HAP-1 (cell line): Measurements from ENCODE around the gene IER3IP1.
A peak's percentile ranks its signal among the peaks of the same experiment; 100 is the strongest.
"Not testable (repeated sequence)": the region's sequence is repeated elsewhere in the genome, so short reads cannot be mapped to it uniquely, and the experiment has no call there.

Experiments used
- DNase-seq, 2 experiments: peaks; one replicate each; pipeline ENCODE4 v3.0.0-alpha.2; 2016 to 2020; ENCODE audit warnings: low spot score in 2 of 2
- H3K27me3 ChIP-seq: fragments of 250-450 bp; sonication (Bioruptor Pico); 2 replicates; pipeline ENCODE4 v1.5.1; 2020; ENCODE audit warnings: low read depth, mild to moderate bottlenecking, moderate library complexity
- H3K36me3 ChIP-seq: fragments of 250-450 bp; sonication (Bioruptor Pico); replicated peaks from 2 replicates; pipeline ENCODE4 v1.5.1; 2020; ENCODE audit warnings: mild to moderate bottlenecking
- H3K4me1 ChIP-seq: fragments of 250-450 bp; sonication (Bioruptor Pico); 2 replicates; pipeline ENCODE4 v1.5.1; 2020; ENCODE audit warnings: mild to moderate bottlenecking
- H3K4me3 ChIP-seq: fragments of 250-450 bp; sonication (Bioruptor Pico); 2 replicates; pipeline ENCODE4 v1.5.1; 2020; ENCODE audit warnings: mild to moderate bottlenecking, moderate library complexity
- H3K9me3 ChIP-seq: fragments of 250-450 bp; sonication (Bioruptor Pico); 2 replicates; pipeline ENCODE4 v1.5.1; 2020; ENCODE audit warnings: mild to moderate bottlenecking, moderate library complexity
- in situ Hi-C: fragments of 300-500 bp; cut with MboI; formaldehyde crosslinking; loops from 3 replicates; pipeline ENCODE4 v1.14.3; 2020; ENCODE audit warnings: low sequenced_read_pairs, inconsistent platforms, mixed read lengths

The IER3IP1 gene

GRCh38 chr18:47175898-47176575 lies at the start of gene IER3IP1:
TSS of gene IER3IP1 (minus strand) at chr18:47176364. CDS start at chr18:47176277, 87 bp downstream.
- peak within 1 kb of the TSS; percentile 99 for H3K4me3 ChIP-seq
- H3K27me3 ChIP-seq = no peaks in the 10 kb centered on the region
- H3K4me1 ChIP-seq = peaks cover 3% of the 10 kb centered on the region; the same call in 1 of the 2 replicates
- H3K36me3 ChIP-seq = no peaks in the 10 kb centered on the region
- H3K9me3 ChIP-seq = no peaks in the 10 kb centered on the region
- in situ Hi-C loops = no loop called here
- peak; percentile 80 to 96 for DNase-seq

- in situ Hi-C loops = loop anchor here (5.0 kb wide), 1 partner anchor 532 kb away; no protein-coding TSS in a partner anchor
- H3K4me3 ChIP-seq = no peak overlapping the region
- H3K9me3 ChIP-seq = no peaks in the 10 kb centered on the region
- DNase-seq = peak; percentile 27 to 32
- H3K36me3 ChIP-seq = no peaks in the 10 kb centered on the region
- H3K4me1 ChIP-seq = no peaks in the 10 kb centered on the region
- peaks cover 22% of the 10 kb centered on the region for H3K27me3 ChIP-seq
These were observed 39.5 kb upstream of the IER3IP1 start for GRCh38 chr18:47215554-47216138.

GRCh38 chr18:47209171-47209570 lies 33.0 kb upstream of the IER3IP1 start:
- Histone ChIP-seq H3K27me3 (peaks cover 30% of the 10 kb centered on the region), H3K4me1 (no peaks in the 10 kb centered on the region), H3K36me3 (no peaks in the 10 kb centered on the region), H3K9me3 (no peaks in the 10 kb centered on the region), H3K4me3 (no peak overlapping the region)
- no peak for DNase-seq
- in situ Hi-C loops = no loop called here

- in situ Hi-C loops = no loop called here
- no peak for DNase-seq
- Histone ChIP-seq H3K36me3 (no peaks in the 10 kb centered on the region), H3K4me3 (no peak overlapping the region), H3K27me3 (peaks cover 29% of the 10 kb centered on the region), H3K4me1 (no peaks in the 10 kb centered on the region), H3K9me3 (no peaks in the 10 kb centered on the region)
These were observed 30.9 kb upstream of the IER3IP1 start for GRCh38 chr18:47206945-47207637.

- Histone ChIP-seq H3K4me3 (no peak overlapping the region), H3K36me3 (no peaks in the 10 kb centered on the region), H3K4me1 (no peaks in the 10 kb centered on the region), H3K27me3 (peaks cover 15% of the 10 kb centered on the region), H3K9me3 (no peaks in the 10 kb centered on the region)
- DNase-seq = peak; percentile 26 to 53
- in situ Hi-C loops = no loop called here
These were observed 28.9 kb upstream of the IER3IP1 start for GRCh38 chr18:47204908-47205522.

- no peak for DNase-seq
- peaks cover 11% of the 10 kb centered on the region for H3K27me3 ChIP-seq
- in situ Hi-C loops = no loop called here
- H3K36me3 ChIP-seq = no peaks in the 10 kb centered on the region
- H3K4me3 ChIP-seq = no peak overlapping the region
- H3K4me1 ChIP-seq = no peaks in the 10 kb centered on the region
- H3K9me3 ChIP-seq = no peaks in the 10 kb centered on the region
These were observed 27.7 kb upstream of the IER3IP1 start for GRCh38 chr18:47203626-47204464.

- H3K9me3 ChIP-seq, H3K36me3 ChIP-seq, H3K4me1 ChIP-seq, H3K27me3 ChIP-seq, H3K4me3 ChIP-seq, DNase-seq, in situ Hi-C loops: not testable (repeated sequence)
These were observed 19.8 kb upstream of the IER3IP1 start for GRCh38 chr18:47195961-47196360.

GRCh38 chr18:47191961-47192360 lies 15.8 kb upstream of the IER3IP1 start:
- in situ Hi-C loops = no loop called here
- Histone ChIP-seq H3K4me1 (no peaks in the 10 kb centered on the region), H3K36me3 (no peaks in the 10 kb centered on the region), H3K9me3 (no peaks in the 10 kb centered on the region), H3K4me3 (no peak overlapping the region), H3K27me3 (peaks cover 2% of the 10 kb centered on the region; the same call in 1 of the 2 replicates)
- no peak for DNase-seq

GRCh38 chr18:47187721-47188120 lies 11.6 kb upstream of the IER3IP1 start:
- Histone ChIP-seq H3K9me3 (0 out of 2 replicates have a peak, but pooled peaks cover 2% of the 10 kb centered on the region), H3K4me1 (no peaks in the 10 kb centered on the region), H3K4me3 (no peak overlapping the region), H3K27me3 (no peaks in the 10 kb centered on the region), H3K36me3 (no peaks in the 10 kb centered on the region)
- DNase-seq = no peak
- in situ Hi-C loops = no loop called here

GRCh38 chr18:47184419-47185050 lies 8.4 kb upstream of the IER3IP1 start:
- no peak overlapping the region for H3K4me3 ChIP-seq
- DNase-seq = no peak
- H3K36me3 ChIP-seq = no peaks in the 10 kb centered on the region
- in situ Hi-C loops = no loop called here
- H3K4me1 ChIP-seq = no peaks in the 10 kb centered on the region
- no peaks in the 10 kb centered on the region for H3K27me3 ChIP-seq
- 0 out of 2 replicates have a peak, but pooled peaks cover 2% of the 10 kb centered on the region for H3K9me3 ChIP-seq

- in situ Hi-C loops, H3K9me3 ChIP-seq, H3K4me3 ChIP-seq, H3K36me3 ChIP-seq, H3K4me1 ChIP-seq, DNase-seq, H3K27me3 ChIP-seq: not testable (repeated sequence)
These were observed 6.0 kb upstream of the IER3IP1 start for GRCh38 chr18:47182156-47182555.

GRCh38 chr18:47180765-47181164 lies 4.6 kb upstream of the IER3IP1 start:
- H3K4me1 ChIP-seq = no peaks in the 10 kb centered on the region
- H3K4me3 ChIP-seq = no peak overlapping the region
- H3K27me3 ChIP-seq = no peaks in the 10 kb centered on the region
- no peaks in the 10 kb centered on the region for H3K36me3 ChIP-seq
- 0 out of 2 replicates have a peak, but pooled peaks cover 2% of the 10 kb centered on the region for H3K9me3 ChIP-seq
- in situ Hi-C loops = no loop called here
- no peak for DNase-seq

GRCh38 chr18:47179520-47179919 lies 3.4 kb upstream of the IER3IP1 start:
- Histone ChIP-seq H3K36me3 (no peaks in the 10 kb centered on the region), H3K27me3 (no peaks in the 10 kb centered on the region), H3K4me3 (no peak overlapping the region), H3K9me3 (0 out of 2 replicates have a peak, but pooled peaks cover 2% of the 10 kb centered on the region), H3K4me1 (peaks cover 3% of the 10 kb centered on the region; the same call in 1 of the 2 replicates)
- no peak for DNase-seq
- in situ Hi-C loops = no loop called here
